LNCaP clone FGC (cell line): ENCODE results near the gene RASSF6.
"Not testable (repeated sequence)": the region's sequence is repeated elsewhere in the genome, so short reads cannot be mapped to it uniquely, and the experiment has no call there.

Experiments used
- DNase-seq: peaks from one replicate; pipeline ENCODE4 v3.0.0-alpha.2; 2011; ENCODE audit warnings: low read depth
- H3K4me3 ChIP-seq: 2 replicates; pipeline ENCODE4 v1.5.1; 2011; ENCODE audit warnings: mild to moderate bottlenecking, low read depth, low read length, control low read depth
- CTCF ChIP-seq: IDR thresholded peaks from 2 replicates; pipeline ENCODE4 v1.5.1; 2012; ENCODE audit warnings: mild to moderate bottlenecking; ENCODE audit not compliant: control insufficient read depth, insufficient read depth; ENCODE audit errors: extremely low read depth

RASSF6 gene

DNA sequence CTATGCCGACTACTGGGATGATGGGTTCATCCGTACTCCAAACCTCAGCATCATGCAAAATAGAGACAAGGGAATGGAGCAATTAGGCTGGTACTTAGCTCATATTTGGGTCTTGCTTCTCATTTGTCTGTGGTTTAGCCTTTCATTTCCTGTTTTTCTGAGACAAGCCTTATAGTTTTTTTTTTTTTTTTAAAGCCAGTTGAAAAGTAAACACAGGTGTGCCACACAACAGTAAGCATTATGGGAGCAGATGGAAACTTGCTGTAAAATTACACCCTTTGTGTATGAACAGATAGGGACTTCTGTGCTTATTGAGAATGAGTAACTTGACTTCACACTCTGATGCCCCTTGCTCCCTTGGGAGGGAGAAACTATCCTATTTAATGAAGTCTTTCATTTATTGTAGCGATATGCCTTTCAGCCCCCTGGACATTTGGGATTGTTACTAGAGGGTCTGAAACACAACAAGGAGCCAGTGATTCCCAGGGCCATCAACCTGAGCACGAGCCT is 13.7 kb downstream of the RASSF6 start:
- no peak overlapping the region for H3K4me3 ChIP-seq
- no peak for TF ChIP-seq CTCF
- DNase-seq = no peak

DNA sequence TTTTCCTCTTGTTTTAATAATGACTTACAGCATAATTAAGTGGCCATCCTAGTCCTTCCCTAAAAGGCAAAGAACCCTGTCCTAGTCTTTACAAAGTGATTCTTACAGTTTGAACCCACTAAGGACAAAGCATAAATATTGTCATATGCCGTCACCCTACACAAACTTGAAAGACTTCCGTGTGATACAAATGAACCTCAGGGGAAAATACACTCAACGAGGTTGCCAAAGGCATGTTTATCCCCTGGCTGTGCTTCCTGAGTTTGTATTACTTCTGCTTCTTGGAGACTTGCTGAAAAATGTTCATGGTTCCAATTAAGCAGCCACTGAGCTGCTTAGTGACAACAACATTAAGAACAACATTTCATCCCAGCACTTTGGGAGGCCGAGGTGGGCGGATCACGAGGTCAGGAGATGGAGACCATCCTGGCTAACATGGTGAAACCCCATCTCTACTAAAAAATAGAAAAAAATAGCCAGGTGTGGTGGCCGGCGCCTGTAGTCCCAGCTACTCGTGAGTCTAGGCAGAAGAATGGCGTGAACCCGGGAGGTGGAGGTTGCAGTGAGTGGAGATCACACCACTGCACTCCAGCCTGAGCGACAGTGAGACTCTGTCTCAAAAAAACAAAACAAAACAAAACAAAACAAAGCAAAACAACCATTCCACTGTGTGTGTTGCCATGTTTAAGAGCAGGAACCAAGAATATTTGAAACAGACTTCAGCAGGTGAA is 16.2 kb downstream of the RASSF6 start:
- peak; percentile 30 for DNase-seq
- H3K4me3 ChIP-seq = no peak overlapping the region

DNA sequence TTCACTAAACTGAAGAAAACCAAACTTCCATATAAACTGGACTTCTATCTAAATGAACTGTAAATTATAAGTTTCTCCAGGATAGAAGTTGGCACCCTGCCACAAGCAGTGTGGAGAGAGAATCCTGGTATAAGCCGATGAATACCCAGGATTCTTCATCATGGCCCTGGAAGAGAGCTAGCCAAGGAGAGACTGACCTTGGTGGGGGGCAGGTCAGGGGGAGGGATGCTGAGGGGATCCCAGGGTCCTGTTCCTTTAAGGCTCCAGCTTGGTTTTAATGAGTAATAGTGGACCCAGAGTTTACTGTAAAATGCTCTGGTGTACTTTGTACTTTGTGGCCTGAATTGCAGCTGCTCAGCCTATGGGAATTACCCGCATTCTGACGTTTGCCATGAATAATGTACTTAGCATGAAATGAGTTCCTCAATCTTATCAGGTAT is 16.9 kb downstream of the RASSF6 start:
- TF ChIP-seq CTCF = no peak
- DNase-seq = no peak
- no peak overlapping the region for H3K4me3 ChIP-seq

More for the DNA sequence above, 16.2 kb downstream of the RASSF6 start:
- no peak for TF ChIP-seq CTCF

DNA sequence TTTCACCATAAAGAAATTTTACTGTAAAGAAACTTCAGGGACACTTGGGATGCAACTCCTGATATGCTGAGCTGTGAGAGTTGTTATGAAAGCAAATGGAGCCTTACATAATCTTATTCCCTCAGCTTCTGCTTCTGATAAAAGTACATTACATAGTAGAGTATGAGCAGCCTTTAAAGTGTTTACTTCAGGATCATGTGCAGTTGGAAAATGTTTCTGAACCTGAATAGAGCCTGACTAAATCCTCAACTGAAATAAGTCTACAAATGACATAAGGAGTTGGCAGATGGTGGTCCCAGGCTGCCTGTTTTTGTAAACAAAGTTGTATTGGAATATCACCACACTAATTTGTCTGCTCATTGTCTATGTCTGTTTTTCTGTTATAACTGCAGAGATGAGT is 19.3 kb downstream of the RASSF6 start:
- no peak overlapping the region for H3K4me3 ChIP-seq
- DNase-seq = no peak
- no peak for TF ChIP-seq CTCF

GRCh38 chr4:73599182-73599581 is 21.1 kb downstream of the RASSF6 start:
- DNase-seq = no peak
- TF ChIP-seq CTCF = no peak
- no peak overlapping the region for H3K4me3 ChIP-seq

GRCh38 chr4:73597594-73597993 is 22.6 kb downstream of the RASSF6 start:
- no peak for DNase-seq
- TF ChIP-seq CTCF = no peak
- no peak overlapping the region for H3K4me3 ChIP-seq

- not testable (repeated sequence) for H3K4me3 ChIP-seq, DNase-seq
Measured at GRCh38 chr4:73597183-73597582, 23.1 kb downstream of the RASSF6 start.
